Measurements from ENCODE around the gene IDH3B. TPM values are rescaled to one million over a fixed set of nuclear protein-coding genes. Genes with fewer than 3 reads are reported as not detected.

Gene IDH3B
- total and polyA plus RNA-seq, 2 of the 13 experiments (the other 11 are each of a cell fraction or from before 2014, with no cell fraction given): 215 to 254 TPM

DNA sequence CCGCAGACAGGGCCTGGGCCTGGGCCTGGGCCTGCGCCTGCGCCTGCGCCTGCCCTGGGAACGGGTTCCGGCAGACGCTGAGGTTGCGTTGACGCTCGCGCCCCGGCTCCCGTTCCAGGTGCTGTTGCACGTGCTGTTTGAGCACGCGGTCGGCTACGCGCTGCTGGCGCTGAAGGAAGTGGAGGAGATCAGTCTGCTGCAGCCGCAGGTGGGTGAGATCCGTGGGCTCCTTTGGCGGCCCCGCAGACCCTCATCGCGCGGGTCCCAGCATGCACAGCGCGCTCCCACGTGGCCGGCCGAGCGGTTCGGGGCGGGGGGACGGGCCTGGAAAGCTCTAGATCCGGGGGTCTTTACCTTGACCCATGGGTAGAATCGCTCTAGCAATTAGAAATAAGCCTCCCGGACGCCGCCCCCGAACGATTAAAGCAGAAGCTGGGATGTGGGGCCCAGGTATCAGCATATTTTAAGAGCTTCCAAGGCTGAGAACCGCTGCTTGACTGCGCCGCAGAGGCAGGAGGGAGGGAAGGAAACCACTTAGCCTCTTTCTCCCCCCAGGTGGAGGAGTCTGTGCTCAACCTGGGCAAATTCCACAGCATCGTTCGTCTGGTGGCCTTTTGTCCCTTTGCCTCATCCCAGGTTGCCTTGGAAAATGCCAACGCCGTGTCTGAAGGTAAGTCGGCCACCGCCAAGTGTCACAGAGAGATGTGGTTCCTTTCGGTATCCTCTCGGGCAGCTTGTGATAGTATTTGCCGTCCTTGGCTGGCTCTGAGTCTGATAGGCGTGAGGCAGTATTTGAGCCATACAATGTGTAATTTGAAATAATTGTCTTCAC is 11.1 kb downstream of the IDH3B start (continued):
- TF ChIP-seq, protein P1, sequence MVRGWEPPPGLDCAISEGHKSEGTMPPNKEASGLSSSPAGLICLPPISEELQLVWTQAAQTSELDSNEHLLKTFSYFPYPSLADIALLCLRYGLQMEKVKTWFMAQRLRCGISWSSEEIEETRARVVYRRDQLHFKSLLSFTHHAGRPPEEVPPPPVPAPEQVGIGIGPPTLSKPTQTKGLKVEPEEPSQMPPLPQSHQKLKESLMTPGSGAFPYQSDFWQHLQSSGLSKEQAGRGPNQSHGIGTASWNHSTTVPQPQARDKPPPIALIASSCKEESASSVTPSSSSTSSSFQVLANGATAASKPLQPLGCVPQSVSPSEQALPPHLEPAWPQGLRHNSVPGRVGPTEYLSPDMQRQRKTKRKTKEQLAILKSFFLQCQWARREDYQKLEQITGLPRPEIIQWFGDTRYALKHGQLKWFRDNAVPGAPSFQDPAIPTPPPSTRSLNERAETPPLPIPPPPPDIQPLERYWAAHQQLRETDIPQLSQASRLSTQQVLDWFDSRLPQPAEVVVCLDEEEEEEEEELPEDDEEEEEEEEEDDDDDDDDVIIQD (CRISPR knock-in tag; IDR thresholded peaks at IDR 0.05; ENCODE audit: low read depth): no peak; the same call in 1 of the 2 replicates
- TF ChIP-seq TOE1 (CRISPR knock-in tag; IDR thresholded peaks at IDR 0.05) (no peak; the same call in 1 of the 2 replicates), ZNF569 (CRISPR knock-in tag; IDR thresholded peaks at IDR 0.05; ENCODE audit: borderline replicate concordance) (no peak), ZNF709 (CRISPR knock-in tag; IDR thresholded peaks at IDR 0.05) (peak; percentile 94), HIC2 (CRISPR knock-in tag; IDR thresholded peaks at IDR 0.05; ENCODE audit: low read depth) (0 out of 2 replicates have a peak, but pooled peaks have one; percentile 21), WIZ (CRISPR knock-in tag; IDR thresholded peaks at IDR 0.05) (no peak; the same call in 1 of the 2 replicates), ZSCAN5A (CRISPR knock-in tag; IDR thresholded peaks at IDR 0.05; ENCODE audit: borderline replicate concordance) (no peak; the same call in 1 of the 2 replicates), ZNF430 (CRISPR knock-in tag; IDR thresholded peaks at IDR 0.05) (peak; percentile 70; the same call in 1 of the 2 replicates), ZNF772 (CRISPR knock-in tag; IDR thresholded peaks at IDR 0.05) (no peak; the same call in 1 of the 2 replicates), PRDM4 (CRISPR knock-in tag; IDR thresholded peaks at IDR 0.05; ENCODE audit: borderline replicate concordance) (no peak), MAF1 (CRISPR knock-in tag; IDR thresholded peaks at IDR 0.05; ENCODE audit: borderline replicate concordance) (0 out of 2 replicates have a peak, but pooled peaks have one; percentile 53), TRIM24 (CRISPR knock-in tag; IDR thresholded peaks at IDR 0.05) (no peak; the same call in 1 of the 2 replicates), RBM22 (optimal IDR thresholded peaks at IDR 0.05; ENCODE audit: low read length) (no peak)
- TF ChIP-seq, protein P2, sequence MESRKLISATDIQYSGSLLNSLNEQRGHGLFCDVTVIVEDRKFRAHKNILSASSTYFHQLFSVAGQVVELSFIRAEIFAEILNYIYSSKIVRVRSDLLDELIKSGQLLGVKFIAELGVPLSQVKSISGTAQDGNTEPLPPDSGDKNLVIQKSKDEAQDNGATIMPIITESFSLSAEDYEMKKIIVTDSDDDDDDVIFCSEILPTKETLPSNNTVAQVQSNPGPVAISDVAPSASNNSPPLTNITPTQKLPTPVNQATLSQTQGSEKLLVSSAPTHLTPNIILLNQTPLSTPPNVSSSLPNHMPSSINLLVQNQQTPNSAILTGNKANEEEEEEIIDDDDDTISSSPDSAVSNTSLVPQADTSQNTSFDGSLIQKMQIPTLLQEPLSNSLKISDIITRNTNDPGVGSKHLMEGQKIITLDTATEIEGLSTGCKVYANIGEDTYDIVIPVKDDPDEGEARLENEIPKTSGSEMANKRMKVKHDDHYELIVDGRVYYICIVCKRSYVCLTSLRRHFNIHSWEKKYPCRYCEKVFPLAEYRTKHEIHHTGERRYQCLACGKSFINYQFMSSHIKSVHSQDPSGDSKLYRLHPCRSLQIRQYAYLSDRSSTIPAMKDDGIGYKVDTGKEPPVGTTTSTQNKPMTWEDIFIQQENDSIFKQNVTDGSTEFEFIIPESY (CRISPR knock-in tag; IDR thresholded peaks at IDR 0.05): no peak
- TF ChIP-seq, protein P3, sequence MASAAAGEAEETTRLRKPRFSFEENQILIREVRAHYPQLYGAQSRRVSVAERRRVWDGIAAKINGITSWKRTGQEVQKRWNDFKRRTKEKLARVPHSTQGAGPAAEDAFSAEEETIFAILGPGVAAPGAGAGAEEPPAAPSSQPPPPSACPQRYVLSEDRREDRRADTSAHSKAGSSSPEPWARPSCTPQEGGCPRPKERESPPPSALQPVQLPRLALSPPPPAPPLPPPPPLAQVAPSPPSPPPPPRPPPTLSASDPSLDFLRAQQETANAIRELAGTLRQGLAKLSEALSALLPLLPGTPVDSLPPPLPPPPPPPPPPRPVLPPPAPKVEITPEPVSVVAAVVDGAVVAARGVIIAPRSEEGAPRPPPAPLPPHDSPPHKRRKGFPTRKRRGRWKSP (CRISPR knock-in tag; IDR thresholded peaks at IDR 0.05): peak; percentile 90

Measured in HepG2 (cell line).